ENCODE measurements around the gene IRF2BP1.

DNA sequence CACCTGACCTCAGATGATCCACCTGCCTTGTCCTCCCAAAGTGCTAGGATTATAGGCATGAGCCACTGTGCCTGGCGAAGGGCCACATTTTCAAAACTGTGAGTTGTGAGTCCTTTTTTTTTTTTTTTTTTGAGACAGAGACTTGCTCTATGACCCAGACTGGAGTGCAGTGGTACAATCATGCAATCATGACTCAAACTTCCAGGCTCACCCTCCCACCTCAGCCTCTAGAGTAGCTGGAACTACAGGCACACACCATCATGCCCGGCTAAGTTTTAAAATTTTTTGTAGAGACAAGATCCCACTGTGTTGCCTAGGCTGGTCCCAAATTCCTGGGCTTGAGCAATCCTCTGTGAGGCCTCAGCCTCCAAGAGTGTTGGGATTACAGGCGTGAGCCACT is 20.3 kb upstream of the IRF2BP1 start:
- TF ChIP-seq, protein P1, sequence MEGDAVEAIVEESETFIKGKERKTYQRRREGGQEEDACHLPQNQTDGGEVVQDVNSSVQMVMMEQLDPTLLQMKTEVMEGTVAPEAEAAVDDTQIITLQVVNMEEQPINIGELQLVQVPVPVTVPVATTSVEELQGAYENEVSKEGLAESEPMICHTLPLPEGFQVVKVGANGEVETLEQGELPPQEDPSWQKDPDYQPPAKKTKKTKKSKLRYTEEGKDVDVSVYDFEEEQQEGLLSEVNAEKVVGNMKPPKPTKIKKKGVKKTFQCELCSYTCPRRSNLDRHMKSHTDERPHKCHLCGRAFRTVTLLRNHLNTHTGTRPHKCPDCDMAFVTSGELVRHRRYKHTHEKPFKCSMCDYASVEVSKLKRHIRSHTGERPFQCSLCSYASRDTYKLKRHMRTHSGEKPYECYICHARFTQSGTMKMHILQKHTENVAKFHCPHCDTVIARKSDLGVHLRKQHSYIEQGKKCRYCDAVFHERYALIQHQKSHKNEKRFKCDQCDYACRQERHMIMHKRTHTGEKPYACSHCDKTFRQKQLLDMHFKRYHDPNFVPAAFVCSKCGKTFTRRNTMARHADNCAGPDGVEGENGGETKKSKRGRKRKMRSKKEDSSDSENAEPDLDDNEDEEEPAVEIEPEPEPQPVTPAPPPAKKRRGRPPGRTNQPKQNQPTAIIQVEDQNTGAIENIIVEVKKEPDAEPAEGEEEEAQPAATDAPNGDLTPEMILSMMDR (tag by site-specific recombination; IDR thresholded peaks at IDR 0.05) = no peak
- TF ChIP-seq ZNF274 (IDR thresholded peaks at IDR 0.05; ENCODE audit: low read length) (no peak), ZNF274 (tag by site-specific recombination; IDR thresholded peaks at IDR 0.05; ENCODE audit: borderline replicate concordance) (no peak), ZNF423 (tag by site-specific recombination; IDR thresholded peaks at IDR 0.05) (no peak), FEZF1 (tag by site-specific recombination; IDR thresholded peaks at IDR 0.05) (no peak), ZNF707 (tag by site-specific recombination; IDR thresholded peaks at IDR 0.05) (no peak), SP7 (tag by site-specific recombination; IDR thresholded peaks at IDR 0.05) (no peak)
- TF ChIP-seq, protein P2, sequence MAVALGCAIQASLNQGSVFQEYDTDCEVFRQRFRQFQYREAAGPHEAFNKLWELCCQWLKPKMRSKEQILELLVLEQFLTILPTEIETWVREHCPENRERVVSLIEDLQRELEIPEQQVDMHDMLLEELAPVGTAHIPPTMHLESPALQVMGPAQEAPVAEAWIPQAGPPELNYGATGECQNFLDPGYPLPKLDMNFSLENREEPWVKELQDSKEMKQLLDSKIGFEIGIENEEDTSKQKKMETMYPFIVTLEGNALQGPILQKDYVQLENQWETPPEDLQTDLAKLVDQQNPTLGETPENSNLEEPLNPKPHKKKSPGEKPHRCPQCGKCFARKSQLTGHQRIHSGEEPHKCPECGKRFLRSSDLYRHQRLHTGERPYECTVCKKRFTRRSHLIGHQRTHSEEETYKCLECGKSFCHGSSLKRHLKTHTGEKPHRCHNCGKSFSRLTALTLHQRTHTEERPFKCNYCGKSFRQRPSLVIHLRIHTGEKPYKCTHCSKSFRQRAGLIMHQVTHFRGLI (tag by site-specific recombination; IDR thresholded peaks at IDR 0.05) = no peak
- TF ChIP-seq, protein P3, sequence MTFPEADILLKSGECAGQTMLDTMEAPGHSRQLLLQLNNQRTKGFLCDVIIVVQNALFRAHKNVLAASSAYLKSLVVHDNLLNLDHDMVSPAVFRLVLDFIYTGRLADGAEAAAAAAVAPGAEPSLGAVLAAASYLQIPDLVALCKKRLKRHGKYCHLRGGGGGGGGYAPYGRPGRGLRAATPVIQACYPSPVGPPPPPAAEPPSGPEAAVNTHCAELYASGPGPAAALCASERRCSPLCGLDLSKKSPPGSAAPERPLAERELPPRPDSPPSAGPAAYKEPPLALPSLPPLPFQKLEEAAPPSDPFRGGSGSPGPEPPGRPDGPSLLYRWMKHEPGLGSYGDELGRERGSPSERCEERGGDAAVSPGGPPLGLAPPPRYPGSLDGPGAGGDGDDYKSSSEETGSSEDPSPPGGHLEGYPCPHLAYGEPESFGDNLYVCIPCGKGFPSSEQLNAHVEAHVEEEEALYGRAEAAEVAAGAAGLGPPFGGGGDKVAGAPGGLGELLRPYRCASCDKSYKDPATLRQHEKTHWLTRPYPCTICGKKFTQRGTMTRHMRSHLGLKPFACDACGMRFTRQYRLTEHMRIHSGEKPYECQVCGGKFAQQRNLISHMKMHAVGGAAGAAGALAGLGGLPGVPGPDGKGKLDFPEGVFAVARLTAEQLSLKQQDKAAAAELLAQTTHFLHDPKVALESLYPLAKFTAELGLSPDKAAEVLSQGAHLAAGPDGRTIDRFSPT (tag by site-specific recombination; IDR thresholded peaks at IDR 0.05) = no peak
- TF ChIP-seq, protein P4, sequence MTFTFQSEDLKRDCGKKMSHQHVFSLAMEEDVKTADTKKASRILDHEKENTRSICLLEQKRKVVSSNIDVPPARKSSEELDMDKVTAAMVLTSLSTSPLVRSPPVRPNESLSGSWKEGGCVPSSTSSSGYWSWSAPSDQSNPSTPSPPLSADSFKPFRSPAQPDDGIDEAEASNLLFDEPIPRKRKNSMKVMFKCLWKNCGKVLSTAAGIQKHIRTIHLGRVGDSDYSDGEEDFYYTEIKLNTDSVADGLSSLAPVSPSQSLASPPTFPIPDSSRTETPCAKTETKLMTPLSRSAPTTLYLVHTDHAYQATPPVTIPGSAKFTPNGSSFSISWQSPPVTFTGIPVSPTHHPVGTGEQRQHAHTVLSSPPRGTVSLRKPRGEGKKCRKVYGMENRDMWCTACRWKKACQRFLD (tag by site-specific recombination; IDR thresholded peaks at IDR 0.05) = no peak
- TF ChIP-seq, protein P5, sequence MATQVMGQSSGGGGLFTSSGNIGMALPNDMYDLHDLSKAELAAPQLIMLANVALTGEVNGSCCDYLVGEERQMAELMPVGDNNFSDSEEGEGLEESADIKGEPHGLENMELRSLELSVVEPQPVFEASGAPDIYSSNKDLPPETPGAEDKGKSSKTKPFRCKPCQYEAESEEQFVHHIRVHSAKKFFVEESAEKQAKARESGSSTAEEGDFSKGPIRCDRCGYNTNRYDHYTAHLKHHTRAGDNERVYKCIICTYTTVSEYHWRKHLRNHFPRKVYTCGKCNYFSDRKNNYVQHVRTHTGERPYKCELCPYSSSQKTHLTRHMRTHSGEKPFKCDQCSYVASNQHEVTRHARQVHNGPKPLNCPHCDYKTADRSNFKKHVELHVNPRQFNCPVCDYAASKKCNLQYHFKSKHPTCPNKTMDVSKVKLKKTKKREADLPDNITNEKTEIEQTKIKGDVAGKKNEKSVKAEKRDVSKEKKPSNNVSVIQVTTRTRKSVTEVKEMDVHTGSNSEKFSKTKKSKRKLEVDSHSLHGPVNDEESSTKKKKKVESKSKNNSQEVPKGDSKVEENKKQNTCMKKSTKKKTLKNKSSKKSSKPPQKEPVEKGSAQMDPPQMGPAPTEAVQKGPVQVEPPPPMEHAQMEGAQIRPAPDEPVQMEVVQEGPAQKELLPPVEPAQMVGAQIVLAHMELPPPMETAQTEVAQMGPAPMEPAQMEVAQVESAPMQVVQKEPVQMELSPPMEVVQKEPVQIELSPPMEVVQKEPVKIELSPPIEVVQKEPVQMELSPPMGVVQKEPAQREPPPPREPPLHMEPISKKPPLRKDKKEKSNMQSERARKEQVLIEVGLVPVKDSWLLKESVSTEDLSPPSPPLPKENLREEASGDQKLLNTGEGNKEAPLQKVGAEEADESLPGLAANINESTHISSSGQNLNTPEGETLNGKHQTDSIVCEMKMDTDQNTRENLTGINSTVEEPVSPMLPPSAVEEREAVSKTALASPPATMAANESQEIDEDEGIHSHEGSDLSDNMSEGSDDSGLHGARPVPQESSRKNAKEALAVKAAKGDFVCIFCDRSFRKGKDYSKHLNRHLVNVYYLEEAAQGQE (tag by site-specific recombination; IDR thresholded peaks at IDR 0.05) = no peak
- TF ChIP-seq, protein P6, sequence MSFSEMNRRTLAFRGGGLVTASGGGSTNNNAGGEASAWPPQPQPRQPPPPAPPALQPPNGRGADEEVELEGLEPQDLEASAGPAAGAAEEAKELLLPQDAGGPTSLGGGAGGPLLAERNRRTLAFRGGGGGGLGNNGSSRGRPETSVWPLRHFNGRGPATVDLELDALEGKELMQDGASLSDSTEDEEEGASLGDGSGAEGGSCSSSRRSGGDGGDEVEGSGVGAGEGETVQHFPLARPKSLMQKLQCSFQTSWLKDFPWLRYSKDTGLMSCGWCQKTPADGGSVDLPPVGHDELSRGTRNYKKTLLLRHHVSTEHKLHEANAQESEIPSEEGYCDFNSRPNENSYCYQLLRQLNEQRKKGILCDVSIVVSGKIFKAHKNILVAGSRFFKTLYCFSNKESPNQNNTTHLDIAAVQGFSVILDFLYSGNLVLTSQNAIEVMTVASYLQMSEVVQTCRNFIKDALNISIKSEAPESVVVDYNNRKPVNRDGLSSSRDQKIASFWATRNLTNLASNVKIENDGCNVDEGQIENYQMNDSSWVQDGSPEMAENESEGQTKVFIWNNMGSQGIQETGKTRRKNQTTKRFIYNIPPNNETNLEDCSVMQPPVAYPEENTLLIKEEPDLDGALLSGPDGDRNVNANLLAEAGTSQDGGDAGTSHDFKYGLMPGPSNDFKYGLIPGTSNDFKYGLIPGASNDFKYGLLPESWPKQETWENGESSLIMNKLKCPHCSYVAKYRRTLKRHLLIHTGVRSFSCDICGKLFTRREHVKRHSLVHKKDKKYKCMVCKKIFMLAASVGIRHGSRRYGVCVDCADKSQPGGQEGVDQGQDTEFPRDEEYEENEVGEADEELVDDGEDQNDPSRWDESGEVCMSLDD (tag by site-specific recombination; IDR thresholded peaks at IDR 0.05) = no peak

All from HEK293 (cell line).